RWPE1 (cell line): Measurements from ENCODE around the gene EDC3.

Experiments
- CTCF ChIA-PET: fragments of 350-600 bp; sonication (Branson Sonifier 250); formaldehyde crosslinking; extraction: SDS; loops from one replicate; lab custom pipeline; 2021; lab: Yijun Ruan, JAX
- POLR2A ChIA-PET: fragments of 400-600 bp; formaldehyde crosslinking; extraction: SDS; loops from one replicate; lab custom pipeline; 2020; ENCODE audit warnings: antibody characterized with exemption; ENCODE audit not compliant: low non-redundant PET; lab: Yijun Ruan, JAX
- DNase-seq: peaks from one replicate; pipeline ENCODE4 v3.0.0; 2012; ENCODE audit warnings: low spot score
- H3K27ac ChIP-seq: fragments of 450-650 bp; 2 replicates; pipeline ENCODE4 v1.5.1; 2017
- TF ChIP-seq, protein P1 (sequence below): fragments of 450-650 bp; conservative IDR thresholded peaks from 2 replicates; pipeline ENCODE4 v1.5.1; 2017; ENCODE audit warnings: low read depth, mild to moderate bottlenecking

The EDC3 gene

DNA sequence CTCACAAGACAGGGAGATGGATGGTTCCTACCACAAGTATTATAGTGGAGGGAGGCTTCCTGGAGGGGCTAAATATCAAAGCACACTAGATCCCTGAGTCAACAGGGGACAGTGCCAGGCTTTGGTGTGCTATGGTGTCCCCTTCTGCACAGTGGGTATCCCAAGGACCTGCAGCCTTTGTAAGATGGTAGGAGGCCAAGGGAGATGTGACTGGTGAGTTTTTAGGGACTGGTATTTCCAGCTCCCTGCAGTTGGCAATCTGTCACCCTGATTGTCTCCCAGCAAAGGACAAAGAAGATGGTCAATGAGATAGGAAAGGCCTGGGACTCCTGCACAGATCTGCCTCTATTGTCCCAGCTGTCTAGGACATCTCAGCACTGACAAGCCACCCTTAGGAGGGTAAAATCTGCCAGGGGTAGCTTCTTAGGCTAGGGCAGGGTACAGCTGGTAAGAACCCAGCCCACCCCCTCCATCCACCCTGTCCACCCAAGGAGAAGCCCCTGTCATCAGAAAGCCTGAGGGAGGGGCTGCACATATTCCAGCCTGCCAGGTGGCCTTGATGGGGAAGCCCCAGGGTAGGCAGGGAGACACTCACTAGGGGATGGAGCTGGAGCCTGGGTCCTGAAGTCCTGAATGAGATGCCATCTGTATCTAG is 28.9 kb upstream of the EDC3 start:
- DNase-seq: no peak
- ChIA-PET CTCF (interaction anchor here (1.1 to 2.0 kb wide), 2 partner anchors 44 to 93 kb away, joined by 3 to 11 read pairs; no protein-coding TSS in a partner anchor), POLR2A (no interaction called here)
- H3K27ac ChIP-seq: no peak overlapping the region
- TF ChIP-seq, protein P1, sequence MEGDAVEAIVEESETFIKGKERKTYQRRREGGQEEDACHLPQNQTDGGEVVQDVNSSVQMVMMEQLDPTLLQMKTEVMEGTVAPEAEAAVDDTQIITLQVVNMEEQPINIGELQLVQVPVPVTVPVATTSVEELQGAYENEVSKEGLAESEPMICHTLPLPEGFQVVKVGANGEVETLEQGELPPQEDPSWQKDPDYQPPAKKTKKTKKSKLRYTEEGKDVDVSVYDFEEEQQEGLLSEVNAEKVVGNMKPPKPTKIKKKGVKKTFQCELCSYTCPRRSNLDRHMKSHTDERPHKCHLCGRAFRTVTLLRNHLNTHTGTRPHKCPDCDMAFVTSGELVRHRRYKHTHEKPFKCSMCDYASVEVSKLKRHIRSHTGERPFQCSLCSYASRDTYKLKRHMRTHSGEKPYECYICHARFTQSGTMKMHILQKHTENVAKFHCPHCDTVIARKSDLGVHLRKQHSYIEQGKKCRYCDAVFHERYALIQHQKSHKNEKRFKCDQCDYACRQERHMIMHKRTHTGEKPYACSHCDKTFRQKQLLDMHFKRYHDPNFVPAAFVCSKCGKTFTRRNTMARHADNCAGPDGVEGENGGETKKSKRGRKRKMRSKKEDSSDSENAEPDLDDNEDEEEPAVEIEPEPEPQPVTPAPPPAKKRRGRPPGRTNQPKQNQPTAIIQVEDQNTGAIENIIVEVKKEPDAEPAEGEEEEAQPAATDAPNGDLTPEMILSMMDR: no peak

DNA sequence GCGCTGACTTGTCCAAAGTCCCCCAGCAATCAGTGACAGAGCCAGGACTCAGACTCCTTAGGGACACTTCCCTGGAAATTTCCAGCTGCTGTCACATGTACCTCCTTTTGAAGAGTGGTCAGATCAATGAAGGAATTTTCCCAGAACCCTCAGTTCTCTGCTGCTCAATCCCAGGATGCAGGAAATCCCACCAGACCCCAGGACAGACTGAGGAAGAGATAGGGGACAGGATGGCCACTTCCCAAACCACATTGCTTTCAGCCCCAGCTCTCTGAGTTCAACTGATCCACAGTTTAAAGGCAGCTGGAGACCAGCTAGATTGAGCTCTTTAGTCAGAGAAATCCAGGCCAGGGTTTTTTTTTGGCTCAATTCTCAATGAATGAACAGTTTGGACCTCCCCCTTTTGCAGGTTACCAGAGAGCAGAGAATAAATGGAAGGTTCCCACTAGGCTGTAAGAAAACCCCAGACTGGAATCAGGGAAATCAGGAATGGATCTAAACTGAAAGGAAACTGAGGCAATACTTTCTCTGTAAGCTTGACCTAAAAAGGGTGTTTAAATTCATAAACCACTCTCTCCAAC is 28.0 kb upstream of the EDC3 start:
- H3K27ac ChIP-seq: no peak overlapping the region
- DNase-seq: peak; percentile 56
- POLR2A ChIA-PET: no interaction called here
- CTCF ChIA-PET: interaction anchor here (0.7 to 1.1 kb wide), 2 partner anchors 92 to 676 kb away, joined by 3 read pairs; no protein-coding TSS in a partner anchor
- TF ChIP-seq, protein P1: no peak

DNA sequence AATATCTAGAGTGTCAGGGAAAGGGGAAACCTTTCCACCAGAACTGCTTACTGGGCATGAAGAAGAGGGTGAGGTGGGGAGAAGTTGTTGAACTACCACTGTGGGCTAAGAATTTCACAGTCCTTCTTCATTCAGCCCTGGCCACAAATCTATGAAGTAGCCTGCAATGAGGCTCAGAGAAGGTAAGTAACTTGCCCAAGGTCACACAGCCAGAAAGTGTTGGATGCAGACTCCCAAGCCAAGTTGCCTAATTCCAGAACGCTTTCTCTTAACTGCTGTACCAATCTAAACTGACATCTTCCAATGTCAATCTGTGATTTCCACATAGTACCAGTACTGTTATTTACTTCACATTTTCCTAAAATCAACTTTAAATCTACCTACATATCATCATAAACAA is 27.4 kb upstream of the EDC3 start:
- no peak for DNase-seq
- H3K27ac ChIP-seq: no peak overlapping the region
- ChIA-PET CTCF (no interaction called here), POLR2A (no interaction called here)
- TF ChIP-seq, protein P1: no peak

DNA sequence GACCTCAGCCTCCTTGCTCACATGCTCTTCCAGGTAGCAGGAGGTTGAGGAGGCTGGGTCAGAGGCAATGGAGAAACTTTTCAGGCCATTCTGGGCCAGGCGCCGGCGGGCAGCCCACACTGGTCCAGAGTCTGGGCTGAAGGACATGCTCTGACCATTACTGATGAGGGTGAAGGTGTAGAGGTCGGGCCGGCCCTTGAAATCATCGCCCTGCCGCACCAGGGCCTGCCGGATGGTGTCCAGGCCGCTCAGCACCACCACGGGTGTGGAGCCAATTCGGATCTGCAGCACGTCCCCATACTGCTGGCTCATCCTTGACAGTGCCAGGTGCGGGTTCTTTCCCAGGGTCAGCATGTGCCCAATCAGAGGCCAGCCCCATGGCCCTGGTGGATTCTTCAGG is 26.8 kb upstream of the EDC3 start:
- TF ChIP-seq, protein P1: no peak

DNA sequence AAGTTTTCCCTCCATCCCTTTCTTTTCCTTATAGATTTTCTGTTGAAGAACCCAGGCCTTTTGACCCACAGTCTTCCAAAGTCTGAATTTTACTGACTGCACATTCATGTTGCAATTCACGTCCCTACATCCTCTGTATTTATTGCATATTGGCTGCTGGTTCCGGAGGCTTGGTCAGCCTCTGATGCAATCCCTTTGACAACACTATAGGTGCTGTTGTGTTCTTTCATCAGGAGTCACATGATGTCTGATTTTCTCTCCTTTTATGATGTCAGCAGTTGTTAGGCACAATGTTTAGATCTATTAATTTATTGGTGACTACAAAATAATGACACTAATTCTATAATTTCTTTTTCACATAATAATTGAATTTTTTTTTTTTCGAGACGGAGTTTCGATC is 20.8 kb upstream of the EDC3 start:
- H3K27ac ChIP-seq: no peak overlapping the region
- CTCF ChIA-PET: interaction anchor here (0.6 kb wide), 1 partner anchor 695 kb away, joined by 7 read pairs; no protein-coding TSS in a partner anchor
- POLR2A ChIA-PET: no interaction called here
- DNase-seq: no peak
- TF ChIP-seq, protein P1: no peak

More for the DNA sequence above, 26.8 kb upstream of the EDC3 start:
- ChIA-PET POLR2A (no interaction called here), CTCF (no interaction called here)
- no peak for DNase-seq
- H3K27ac ChIP-seq: no peak overlapping the region

DNA sequence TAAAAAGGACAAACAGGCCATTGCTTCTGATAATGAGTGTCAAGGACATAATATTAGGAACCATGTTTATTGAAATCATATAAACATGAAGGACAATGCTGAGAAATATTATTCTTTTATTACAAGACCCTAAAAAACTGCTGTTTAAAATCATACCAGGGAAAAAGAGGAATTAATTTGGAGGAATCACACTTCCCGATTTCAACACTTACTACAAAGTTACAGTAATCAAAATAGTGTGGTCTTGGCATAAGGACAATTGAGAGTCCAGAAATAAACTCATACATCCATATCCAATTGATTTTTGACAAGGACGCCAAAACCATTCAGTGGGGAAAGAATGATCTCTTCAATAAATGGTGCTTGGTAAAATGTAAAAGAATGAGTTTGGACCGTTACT is 16.5 kb upstream of the EDC3 start:
- no peak for DNase-seq
- CTCF ChIA-PET: interaction anchor here (0.5 kb wide), 1 partner anchor 123 kb away, joined by 3 read pairs; no protein-coding TSS in a partner anchor
- POLR2A ChIA-PET: no interaction called here
- TF ChIP-seq, protein P1: no peak
- H3K27ac ChIP-seq: no peak overlapping the region
